Activated CD4-positive, alpha-beta T cell treated with anti-CD3 and anti-CD28 coated beads for 4 hours (primary cell): ENCODE measurements around the gene C1QTNF12.
A peak's percentile ranks its signal among the peaks of the same experiment; 100 is the strongest.

Source experiments
- DNase-seq, 2 donors: peaks; one replicate each; pipeline ENCODE4 v3.0.0-alpha.2; 2020

Gene C1QTNF12

DNA sequence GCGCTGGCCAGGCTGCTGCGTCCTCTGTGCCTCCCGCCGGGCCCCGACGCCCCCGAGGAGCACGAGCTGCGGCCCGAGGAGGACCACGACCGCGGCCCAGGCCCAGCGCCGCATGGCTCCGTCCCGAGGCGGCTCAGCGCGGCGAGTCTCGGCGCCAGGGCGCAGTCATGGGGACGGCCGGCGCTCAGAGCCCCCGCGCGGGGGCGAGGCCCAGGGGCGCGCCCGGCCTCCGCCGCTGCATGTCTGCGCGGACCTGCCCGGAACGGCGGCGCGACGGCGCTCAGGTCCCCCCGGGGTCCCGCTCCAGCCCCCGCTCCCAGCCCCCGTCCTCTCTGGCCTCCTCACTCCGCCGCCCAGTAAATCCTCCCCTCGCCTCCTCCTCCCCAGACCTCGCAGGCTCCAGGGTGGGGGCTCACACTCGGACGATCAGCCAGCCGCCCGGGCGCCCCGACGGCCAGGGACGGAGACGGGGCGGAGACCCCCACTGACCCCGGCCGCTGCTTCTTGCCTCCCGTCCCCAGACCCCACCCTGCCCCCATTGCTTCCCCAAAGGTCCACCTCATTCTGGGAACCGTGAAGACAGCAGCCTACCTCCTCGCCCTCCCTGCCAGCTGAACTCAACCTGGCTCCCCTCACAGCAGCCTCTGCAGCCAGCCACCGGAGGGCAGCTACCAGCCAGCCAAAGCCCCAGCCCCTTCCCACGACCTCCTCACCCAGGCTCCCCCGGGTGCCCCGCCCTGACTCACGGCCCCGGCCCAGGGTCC lies at the start of gene C1QTNF12:
Gene C1QTNF12, minus strand, starts transcription at position 146 of the 764 bp plus-strand sequence. Its CDS starts 32 bp downstream, at position 114.
- no peak for DNase-seq

DNA sequence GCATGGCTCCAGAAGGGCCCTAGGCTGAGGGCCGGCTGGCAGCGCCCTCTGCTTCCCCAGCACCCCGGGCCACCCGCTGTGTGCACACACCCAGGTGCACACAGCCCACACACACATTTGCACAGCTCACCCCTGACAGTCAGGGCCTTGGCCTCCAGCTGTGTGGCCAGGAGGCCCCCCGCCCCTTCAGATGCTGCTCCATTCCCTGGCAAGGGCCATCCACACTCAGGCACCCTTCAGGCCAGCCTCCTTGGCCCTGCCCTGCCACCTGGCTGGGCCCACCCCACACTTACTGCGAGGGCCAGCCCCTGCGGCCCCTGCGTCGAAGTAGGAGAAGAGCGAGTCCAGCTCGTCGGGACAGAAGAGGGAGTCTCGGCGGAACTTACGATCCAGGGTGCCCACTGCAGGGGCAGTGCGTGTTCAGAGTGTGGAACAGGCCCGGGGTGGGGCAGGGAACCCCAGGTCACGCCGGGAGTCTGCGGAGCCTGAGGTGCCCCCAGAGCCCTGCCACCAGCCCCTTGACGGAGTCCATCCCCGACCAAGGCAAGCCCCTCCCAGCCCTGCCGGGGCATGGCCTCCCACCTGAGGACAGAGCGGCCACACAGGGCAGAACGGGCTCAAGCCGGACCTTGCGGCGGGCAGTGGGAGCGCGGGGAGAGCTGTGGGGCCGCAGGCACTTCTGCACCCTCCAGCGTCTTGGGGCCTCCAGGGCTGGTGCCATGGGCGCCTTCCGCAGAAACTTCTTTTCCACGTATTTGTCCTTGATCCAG lies 48.8 kb upstream of the C1QTNF12 start:
- DNase-seq = no peak

DNA sequence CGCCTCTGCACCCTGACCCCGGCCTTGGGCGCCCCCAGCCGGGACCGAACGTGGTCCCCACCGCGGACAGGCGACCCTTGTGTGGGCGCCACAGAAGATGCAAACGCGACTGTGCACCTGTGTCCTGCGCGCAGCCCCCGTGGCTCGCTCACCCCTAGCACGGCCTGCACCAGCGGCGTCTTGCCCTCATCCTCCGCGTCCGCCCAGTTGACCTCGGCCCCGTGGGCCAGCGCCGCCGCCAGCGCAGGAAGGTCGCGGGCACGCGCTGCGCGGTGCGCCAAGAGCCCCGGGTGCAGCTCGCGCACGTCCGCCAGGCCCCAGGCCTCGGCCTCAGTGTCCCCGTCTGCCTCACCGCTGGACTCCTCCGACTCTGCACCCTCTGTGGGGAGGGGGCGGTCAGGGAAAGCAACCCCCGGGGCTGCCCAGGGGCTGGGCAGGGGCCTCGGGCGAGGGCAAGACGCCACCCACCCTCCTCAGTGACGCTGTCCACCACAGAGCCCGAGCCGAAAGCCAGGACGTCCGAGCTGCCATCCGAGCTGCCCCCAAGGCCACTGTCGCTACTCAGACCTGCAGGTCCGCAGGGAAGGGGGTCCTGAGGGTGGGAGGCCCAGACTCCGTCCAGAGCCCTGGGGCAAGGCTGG lies 47.8 kb upstream of the C1QTNF12 start:
- DNase-seq = no peak

- DNase-seq = no peak
These were observed 47.0 kb upstream of the C1QTNF12 start for GRCh38 chr1:1293263-1294249.

GRCh38 chr1:1292851-1293250 lies 46.3 kb upstream of the C1QTNF12 start:
- no peak for DNase-seq

DNA sequence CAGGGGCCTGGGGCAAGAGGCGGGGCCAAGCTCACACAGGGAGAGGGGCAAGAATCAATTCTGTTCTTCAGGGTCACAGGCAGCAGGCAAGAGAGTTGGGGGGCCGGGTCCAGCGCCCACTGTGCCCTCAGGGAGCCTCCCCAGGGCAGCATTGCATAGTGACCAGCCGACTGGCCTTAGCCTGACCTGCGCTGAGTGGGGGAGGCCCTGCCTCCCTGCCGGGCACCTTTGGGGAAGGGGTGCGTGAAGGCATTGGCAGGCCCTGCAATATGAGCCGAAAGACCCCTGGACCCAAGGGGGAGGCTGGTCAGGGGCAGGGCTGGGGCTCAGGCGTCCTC lies 45.9 kb upstream of the C1QTNF12 start:
- no peak for DNase-seq

DNA sequence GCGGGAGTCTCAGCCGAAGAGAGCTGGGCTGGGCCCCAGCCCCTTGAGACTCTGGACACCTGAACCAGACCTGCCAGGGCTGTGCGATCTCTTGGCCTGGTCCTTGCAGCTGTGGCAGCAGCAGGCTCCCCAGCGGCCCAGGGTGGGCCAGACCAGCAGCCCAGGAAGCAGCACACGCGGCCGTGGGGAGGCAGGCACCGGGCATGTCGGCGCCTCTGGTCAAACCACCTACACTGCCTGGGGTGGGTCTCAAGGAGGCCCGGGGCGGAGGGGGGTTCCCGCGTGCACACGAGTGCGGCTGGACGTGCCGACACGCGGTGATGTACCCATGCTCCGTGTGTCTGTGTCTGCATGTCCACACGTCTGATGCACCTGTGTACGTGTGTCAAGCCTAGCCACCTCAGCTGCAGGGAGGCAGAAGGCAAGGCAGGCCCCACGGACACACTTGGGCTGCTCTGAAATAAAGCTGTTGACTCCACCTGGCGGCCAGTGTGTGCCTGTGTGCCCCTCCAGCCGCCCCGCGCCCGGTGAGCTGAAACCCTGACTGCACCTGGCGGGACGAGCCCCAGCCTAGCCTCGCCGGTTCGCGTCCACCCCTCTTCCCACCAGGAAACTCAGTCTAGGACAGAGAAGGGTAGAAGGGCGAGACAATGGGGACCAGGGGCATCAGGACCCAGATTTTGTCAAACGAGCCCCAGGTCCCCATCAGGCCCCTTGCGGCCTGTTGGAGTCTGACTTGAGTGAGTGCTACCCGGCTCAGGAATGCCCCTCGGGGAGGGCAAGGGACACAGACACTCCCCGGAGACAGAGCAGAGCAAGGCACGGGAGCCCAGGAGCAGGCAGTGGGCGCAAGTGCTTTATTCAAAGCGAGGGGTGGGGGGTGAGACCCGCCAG lies 45.3 kb upstream of the C1QTNF12 start:
- DNase-seq = peak; percentile 72 to 75

- no peak for DNase-seq
These were observed 44.6 kb upstream of the C1QTNF12 start for GRCh38 chr1:1291023-1291528.

GRCh38 chr1:1290238-1290731 lies 43.8 kb upstream of the C1QTNF12 start:
- DNase-seq = peak; percentile 57 to 60

DNA sequence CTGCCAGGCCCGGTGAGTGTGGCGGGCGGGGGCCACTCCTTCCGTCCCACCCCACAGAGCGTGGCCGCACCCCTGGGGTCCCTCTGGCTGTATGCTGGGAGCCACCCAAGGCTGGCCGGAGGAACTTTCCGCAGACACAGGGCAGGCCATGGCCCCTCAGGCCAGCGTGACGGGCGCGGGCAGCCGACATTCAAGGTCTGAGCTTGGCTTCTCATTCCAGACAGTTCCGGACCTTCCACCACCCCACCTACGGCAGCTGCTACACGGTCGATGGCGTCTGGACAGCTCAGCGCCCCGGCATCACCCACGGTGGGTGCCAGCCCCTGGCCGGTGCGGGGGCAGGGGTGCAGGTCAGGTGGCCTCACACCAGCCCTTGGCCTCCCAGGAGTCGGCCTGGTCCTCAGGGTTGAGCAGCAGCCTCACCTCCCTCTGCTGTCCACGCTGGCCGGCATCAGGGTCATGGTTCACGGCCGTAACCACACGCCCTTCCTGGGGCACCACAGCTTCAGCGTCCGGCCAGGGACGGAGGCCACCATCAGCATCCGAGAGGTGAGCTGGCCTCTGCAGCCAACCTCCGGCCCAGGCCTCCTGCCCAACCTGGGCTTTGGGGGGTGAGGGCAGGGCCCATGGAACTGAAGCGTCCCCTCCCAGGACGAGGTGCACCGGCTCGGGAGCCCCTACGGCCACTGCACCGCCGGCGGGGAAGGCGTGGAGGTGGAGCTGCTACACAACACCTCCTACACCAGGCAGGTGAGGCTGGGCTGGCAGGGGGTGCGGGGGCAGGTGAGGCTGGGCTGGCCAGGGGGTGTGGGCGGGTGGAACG lies 41.0 kb upstream of the C1QTNF12 start:
- no peak for DNase-seq

DNA sequence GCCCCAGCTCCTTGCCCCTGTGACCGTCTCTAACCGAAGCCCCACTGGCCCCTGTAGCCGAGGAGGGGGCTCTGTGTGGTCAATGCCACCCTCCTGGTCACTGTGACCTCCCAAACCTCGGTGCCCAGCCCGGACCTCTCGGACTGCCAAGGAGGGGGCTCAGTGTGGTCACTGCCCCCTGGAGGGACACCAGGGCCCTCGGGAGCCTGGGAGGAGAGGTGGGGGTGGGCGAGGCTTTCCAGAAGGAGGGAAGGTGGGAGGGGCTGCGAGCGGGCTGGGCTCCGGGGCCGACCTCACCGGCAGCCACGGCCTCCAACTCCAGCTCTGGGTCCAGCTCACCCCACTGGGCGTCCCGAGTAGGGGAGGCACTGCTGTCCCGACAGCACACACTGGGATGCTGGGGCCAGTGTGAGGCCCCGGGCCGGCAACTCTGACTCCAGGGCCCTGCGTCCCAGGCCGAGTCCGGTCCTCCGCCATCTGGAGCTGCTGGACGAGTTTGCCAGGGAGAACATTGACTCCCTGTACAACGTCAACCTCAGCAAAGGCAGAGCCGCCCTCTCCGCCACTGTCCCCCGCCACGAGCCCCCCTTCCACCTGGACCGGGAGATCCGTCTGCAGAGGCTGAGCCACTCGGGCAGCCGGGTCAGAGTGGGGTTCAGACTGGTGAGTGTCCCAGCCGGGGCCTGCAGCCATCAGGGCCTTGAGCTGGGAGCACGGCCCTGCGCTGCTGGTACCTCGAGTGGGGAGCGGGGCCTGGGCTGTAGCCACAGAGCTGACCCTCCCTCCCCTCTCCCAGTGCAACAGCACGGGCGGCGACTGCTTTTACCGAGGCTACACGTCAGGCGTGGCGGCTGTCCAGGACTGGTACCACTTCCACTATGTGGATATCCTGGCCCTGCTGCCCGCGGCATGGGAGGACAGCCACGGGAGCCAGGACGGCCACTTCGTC lies 40.1 kb upstream of the C1QTNF12 start:
- no peak for DNase-seq

DNA sequence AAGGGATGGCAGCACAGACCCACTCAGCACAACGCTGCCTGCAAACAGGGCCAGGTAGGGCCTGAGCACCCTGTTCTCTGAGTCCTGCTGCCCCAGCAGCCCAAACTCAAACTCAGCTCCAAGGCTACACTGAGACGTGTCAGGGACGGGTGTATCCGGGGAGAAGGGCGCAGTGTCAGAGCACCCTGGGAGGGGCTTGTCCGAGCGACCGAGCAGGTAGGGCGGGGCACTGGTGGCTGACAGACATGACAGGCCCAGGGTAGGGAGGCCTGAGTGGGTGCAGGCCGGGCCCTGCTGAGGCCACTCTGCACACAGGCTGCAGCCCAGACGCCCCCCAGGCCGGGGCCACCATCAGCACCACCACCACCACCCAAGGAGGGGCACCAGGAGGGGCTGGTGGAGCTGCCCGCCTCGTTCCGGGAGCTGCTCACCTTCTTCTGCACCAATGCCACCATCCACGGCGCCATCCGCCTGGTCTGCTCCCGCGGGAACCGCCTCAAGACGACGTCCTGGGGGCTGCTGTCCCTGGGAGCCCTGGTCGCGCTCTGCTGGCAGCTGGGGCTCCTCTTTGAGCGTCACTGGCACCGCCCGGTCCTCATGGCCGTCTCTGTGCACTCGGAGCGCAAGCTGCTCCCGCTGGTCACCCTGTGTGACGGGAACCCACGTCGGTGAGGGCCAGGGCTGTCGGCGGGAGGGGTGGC lies 39.2 kb upstream of the C1QTNF12 start:
- DNase-seq = no peak

DNA sequence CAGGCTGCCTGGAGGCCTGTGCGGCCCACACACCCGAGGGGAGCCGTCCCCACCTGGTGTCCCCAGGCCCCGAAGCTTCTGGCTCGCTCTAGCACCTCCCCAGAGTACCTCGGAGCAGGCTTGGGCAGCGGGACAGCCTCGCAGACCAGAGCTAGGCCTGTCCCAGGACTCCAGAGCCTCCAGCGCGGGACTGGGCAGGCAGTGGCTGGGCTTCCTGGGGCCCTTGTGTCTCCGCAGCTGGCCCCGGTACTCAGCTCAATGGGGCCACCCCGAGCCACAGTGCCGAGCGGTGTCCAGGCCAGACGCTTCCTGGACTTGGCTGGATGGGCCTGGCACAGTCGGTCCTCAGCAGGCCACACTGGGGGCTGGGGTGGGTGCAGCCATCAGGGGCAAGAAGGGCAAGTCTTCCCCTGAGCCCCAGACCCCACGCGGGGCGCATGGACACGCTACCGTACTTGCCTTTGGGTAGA lies 38.6 kb upstream of the C1QTNF12 start:
- no peak for DNase-seq

GRCh38 chr1:1284221-1285101 lies 37.9 kb upstream of the C1QTNF12 start:
- no peak for DNase-seq

- DNase-seq = no peak
These were observed 37.3 kb upstream of the C1QTNF12 start for GRCh38 chr1:1283821-1284220.

DNA sequence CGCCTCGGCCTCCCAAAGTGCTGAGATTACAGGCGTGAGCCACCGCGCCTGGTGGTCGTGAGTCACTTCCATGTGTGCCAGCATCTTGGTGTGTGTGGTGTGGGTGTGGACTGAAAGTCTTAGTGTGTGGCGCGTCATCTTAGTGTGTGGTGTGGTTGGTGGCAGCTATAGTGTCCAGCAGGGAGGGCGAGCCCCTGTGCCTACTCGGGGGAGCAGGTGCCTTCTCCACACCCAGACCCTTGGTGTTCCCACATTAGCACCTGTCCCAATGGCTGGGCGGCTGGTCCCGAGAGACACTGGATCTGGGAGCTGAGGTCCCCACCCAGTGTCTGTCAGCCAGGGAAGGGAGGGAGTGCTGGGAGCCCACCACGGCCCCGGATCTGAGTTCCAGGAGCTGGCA lies 36.5 kb upstream of the C1QTNF12 start:
- no peak for DNase-seq
